ENCODE measurements around the gene C2CD4C.

The C2CD4C gene

DNA sequence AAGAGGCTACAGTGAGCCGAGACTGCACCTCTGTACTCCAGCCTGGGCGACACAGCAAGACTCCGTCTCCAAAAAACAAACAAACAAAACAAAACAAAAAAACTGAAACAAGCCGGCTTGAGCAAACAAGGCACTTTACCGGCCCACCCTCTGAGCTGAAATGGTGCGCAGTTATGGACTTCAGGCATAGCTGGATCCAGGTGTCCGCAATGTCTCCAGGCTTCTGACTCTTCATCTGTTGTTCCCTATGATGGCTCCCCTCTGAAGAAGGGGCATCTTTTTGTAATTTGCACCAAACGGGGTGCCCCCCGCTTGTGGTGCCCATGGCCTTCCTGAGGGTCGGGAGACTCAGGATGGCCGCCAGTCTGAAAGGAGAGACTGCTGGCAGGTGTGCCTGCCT is 6.2 kb downstream of the C2CD4C start:
- Histone ChIP-seq H4K20me1 (ENCODE audit: insufficient read depth, low read length) (no peaks in the 10 kb centered on the region), H3K79me2 (ENCODE audit: insufficient read depth, low read length) (no peaks in the 10 kb centered on the region), H3K9me3 (ENCODE audit: insufficient read depth, low read length, severe bottlenecking) (no peaks in the 10 kb centered on the region), H3K36me3 (ENCODE audit: insufficient read depth, low read length) (no peaks in the 10 kb centered on the region), H2AFZ (ENCODE audit: low read depth, low read length) (no peak overlapping the region), H3K4me2 (ENCODE audit: insufficient read depth, low read length) (no peak overlapping the region), H3K27me3 (ENCODE audit: insufficient read depth, low read length, poor library complexity) (no peaks in the 10 kb centered on the region), H3K4me1 (ENCODE audit: insufficient read depth, low read length) (no peaks in the 10 kb centered on the region), H3K27ac (ENCODE audit: low read length) (no peak overlapping the region), H3K4me3 (ENCODE audit: low read depth in 1 of 2, low read length in 2 of 2) (no peak overlapping the region), H3K9ac (ENCODE audit: low read depth, low read length) (no peak overlapping the region)
- DNase-seq, result no peak
- no peak for ATAC-seq (ENCODE audit: insufficient read depth, low read depth)
- TF ChIP-seq, protein P1, sequence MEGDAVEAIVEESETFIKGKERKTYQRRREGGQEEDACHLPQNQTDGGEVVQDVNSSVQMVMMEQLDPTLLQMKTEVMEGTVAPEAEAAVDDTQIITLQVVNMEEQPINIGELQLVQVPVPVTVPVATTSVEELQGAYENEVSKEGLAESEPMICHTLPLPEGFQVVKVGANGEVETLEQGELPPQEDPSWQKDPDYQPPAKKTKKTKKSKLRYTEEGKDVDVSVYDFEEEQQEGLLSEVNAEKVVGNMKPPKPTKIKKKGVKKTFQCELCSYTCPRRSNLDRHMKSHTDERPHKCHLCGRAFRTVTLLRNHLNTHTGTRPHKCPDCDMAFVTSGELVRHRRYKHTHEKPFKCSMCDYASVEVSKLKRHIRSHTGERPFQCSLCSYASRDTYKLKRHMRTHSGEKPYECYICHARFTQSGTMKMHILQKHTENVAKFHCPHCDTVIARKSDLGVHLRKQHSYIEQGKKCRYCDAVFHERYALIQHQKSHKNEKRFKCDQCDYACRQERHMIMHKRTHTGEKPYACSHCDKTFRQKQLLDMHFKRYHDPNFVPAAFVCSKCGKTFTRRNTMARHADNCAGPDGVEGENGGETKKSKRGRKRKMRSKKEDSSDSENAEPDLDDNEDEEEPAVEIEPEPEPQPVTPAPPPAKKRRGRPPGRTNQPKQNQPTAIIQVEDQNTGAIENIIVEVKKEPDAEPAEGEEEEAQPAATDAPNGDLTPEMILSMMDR (IDR thresholded peaks at IDR 0.05; ENCODE audit: borderline replicate concordance, extremely low read depth, low read length, poor library complexity, severe bottlenecking), result no peak
- no peak for TF ChIP-seq EZH2 (IDR thresholded peaks at IDR 0.05; ENCODE audit: borderline replicate concordance, low read depth, low read length, severe bottlenecking)

- Histone ChIP-seq H3K9ac (ENCODE audit: low read depth, low read length) (no peak overlapping the region), H3K4me3 (ENCODE audit: low read depth in 1 of 2, low read length in 2 of 2) (no peak overlapping the region), H3K27me3 (ENCODE audit: insufficient read depth, low read length, poor library complexity) (no peaks in the 10 kb centered on the region), H3K36me3 (ENCODE audit: insufficient read depth, low read length) (no peaks in the 10 kb centered on the region), H3K79me2 (ENCODE audit: insufficient read depth, low read length) (no peaks in the 10 kb centered on the region), H3K4me1 (ENCODE audit: insufficient read depth, low read length) (no peaks in the 10 kb centered on the region), H3K27ac (ENCODE audit: low read length) (no peak overlapping the region), H3K9me3 (ENCODE audit: insufficient read depth, low read length, severe bottlenecking) (no peaks in the 10 kb centered on the region), H3K4me2 (ENCODE audit: insufficient read depth, low read length) (no peak overlapping the region), H4K20me1 (ENCODE audit: insufficient read depth, low read length) (no peaks in the 10 kb centered on the region), H2AFZ (ENCODE audit: low read depth, low read length) (no peak overlapping the region)
- ATAC-seq (ENCODE audit: insufficient read depth, low read depth) (no peak), DNase-seq (no peak)
- TF ChIP-seq, protein P1 (IDR thresholded peaks at IDR 0.05; ENCODE audit: borderline replicate concordance, extremely low read depth, low read length, poor library complexity, severe bottlenecking), result no peak
- TF ChIP-seq EZH2 (IDR thresholded peaks at IDR 0.05; ENCODE audit: borderline replicate concordance, low read depth, low read length, severe bottlenecking), result no peak
These were observed 7.0 kb downstream of the C2CD4C start for GRCh38 chr19:401866-402511.

- no peaks in the 10 kb centered on the region for H3K79me2 ChIP-seq (ENCODE audit: insufficient read depth, low read length)
- no peak overlapping the region for H3K9ac ChIP-seq (ENCODE audit: low read depth, low read length)
- no peak overlapping the region for H3K27ac ChIP-seq (ENCODE audit: low read length)
- H2AFZ ChIP-seq (ENCODE audit: low read depth, low read length), result no peak overlapping the region
- no peak for ATAC-seq (ENCODE audit: insufficient read depth, low read depth)
- DNase-seq, result no peak
- H3K4me3 ChIP-seq (ENCODE audit: low read depth in 1 of 2, low read length in 2 of 2), result no peak overlapping the region
- H3K27me3 ChIP-seq (ENCODE audit: insufficient read depth, low read length, poor library complexity), result no peaks in the 10 kb centered on the region
- H3K4me2 ChIP-seq (ENCODE audit: insufficient read depth, low read length), result no peak overlapping the region
- H3K36me3 ChIP-seq (ENCODE audit: insufficient read depth, low read length), result no peaks in the 10 kb centered on the region
- TF ChIP-seq, protein P1 (IDR thresholded peaks at IDR 0.05; ENCODE audit: borderline replicate concordance, extremely low read depth, low read length, poor library complexity, severe bottlenecking), result no peak
- no peak for TF ChIP-seq EZH2 (IDR thresholded peaks at IDR 0.05; ENCODE audit: borderline replicate concordance, low read depth, low read length, severe bottlenecking)
- no peaks in the 10 kb centered on the region for H4K20me1 ChIP-seq (ENCODE audit: insufficient read depth, low read length)
- no peaks in the 10 kb centered on the region for H3K4me1 ChIP-seq (ENCODE audit: insufficient read depth, low read length)
- no peaks in the 10 kb centered on the region for H3K9me3 ChIP-seq (ENCODE audit: insufficient read depth, low read length, severe bottlenecking)
These were observed 7.7 kb downstream of the C2CD4C start for GRCh38 chr19:400976-401865.
